Measurements from ENCODE around the gene ABCC11.
"Not testable (repeated sequence)": the region's sequence is repeated elsewhere in the genome, so short reads cannot be mapped to it uniquely, and the experiment has no call there.

The ABCC11 gene

GRCh38 chr16:48197294-48197693, 50.0 kb downstream of the ABCC11 start:
- no peak for FAIRE-seq

- FAIRE-seq, result no peak
Measured at GRCh38 chr16:48194828-48195556, 52.3 kb downstream of the ABCC11 start.

- FAIRE-seq, result no peak
Measured at GRCh38 chr16:48193846-48194245, 53.5 kb downstream of the ABCC11 start.

GRCh38 chr16:48188449-48189102, 58.8 kb downstream of the ABCC11 start:
- no peak for FAIRE-seq

- no peak for FAIRE-seq
Measured at GRCh38 chr16:48187779-48188178, 59.6 kb downstream of the ABCC11 start.

GRCh38 chr16:48184681-48185080, 62.7 kb downstream of the ABCC11 start:
- no peak for FAIRE-seq

GRCh38 chr16:48182979-48183537, 64.3 kb downstream of the ABCC11 start:
- no peak for FAIRE-seq

GRCh38 chr16:48181746-48182520, 65.4 kb downstream of the ABCC11 start:
- not testable (repeated sequence) for FAIRE-seq

- FAIRE-seq, result no peak
Measured at GRCh38 chr16:48180868-48181480, 66.4 kb downstream of the ABCC11 start.

GRCh38 chr16:48176635-48177408, 70.5 kb downstream of the ABCC11 start:
- no peak for FAIRE-seq

GRCh38 chr16:48173889-48174288, 73.5 kb downstream of the ABCC11 start:
- no peak for FAIRE-seq

- FAIRE-seq, result no peak
Measured at GRCh38 chr16:48172682-48173081, 74.7 kb downstream of the ABCC11 start.

GRCh38 chr16:48169896-48170295, 77.4 kb downstream of the ABCC11 start:
- FAIRE-seq, result no peak

- FAIRE-seq, result no peak
Measured at GRCh38 chr16:48168075-48168474, 79.3 kb downstream of the ABCC11 start.

- not testable (repeated sequence) for FAIRE-seq
Measured at GRCh38 chr16:48166617-48167016, 80.7 kb downstream of the ABCC11 start.

- FAIRE-seq, result no peak
Measured at GRCh38 chr16:48165961-48166578, 81.3 kb downstream of the ABCC11 start.

- FAIRE-seq, result no peak
Measured at GRCh38 chr16:48164907-48165715, 82.2 kb downstream of the ABCC11 start.

- no peak for FAIRE-seq
Measured at GRCh38 chr16:48162839-48163410, 84.4 kb downstream of the ABCC11 start.

GRCh38 chr16:48161906-48162305, 85.4 kb downstream of the ABCC11 start:
- FAIRE-seq, result no peak

- no peak for FAIRE-seq
Measured at GRCh38 chr16:48160575-48160974, 86.8 kb downstream of the ABCC11 start.

All from G401.6 (cell line).